TTC549 (cell line): ENCODE results near the gene AIG1.
"Not testable (repeated sequence)": the region's sequence is repeated elsewhere in the genome, so short reads cannot be mapped to it uniquely, and the experiment has no call there.

ENCODE experiments used
- FAIRE-seq: peaks from 2 replicates; lab custom pipeline; 2012; peaks lifted over from hg19 to GRCh38; lab: Jason Lieb, UNC

AIG1 gene

GRCh38 chr6:143236151-143236798, 175.6 kb downstream of the AIG1 start:
- FAIRE-seq = no peak

- FAIRE-seq = no peak
Measured at GRCh38 chr6:143238306-143238705, 177.6 kb downstream of the AIG1 start.

- no peak for FAIRE-seq
Measured at GRCh38 chr6:143241111-143241510, 180.4 kb downstream of the AIG1 start.

GRCh38 chr6:143241911-143242310, 181.2 kb downstream of the AIG1 start:
- FAIRE-seq = no peak

- FAIRE-seq = no peak
Measured at GRCh38 chr6:143243786-143244185, 183.1 kb downstream of the AIG1 start.

- no peak for FAIRE-seq
Measured at GRCh38 chr6:143245656-143246055, 185.0 kb downstream of the AIG1 start.

- FAIRE-seq = not testable (repeated sequence)
Measured at GRCh38 chr6:143246166-143246775, 185.6 kb downstream of the AIG1 start.

GRCh38 chr6:143247586-143247985, 186.9 kb downstream of the AIG1 start:
- FAIRE-seq = no peak

GRCh38 chr6:143248359-143248758, 187.7 kb downstream of the AIG1 start:
- no peak for FAIRE-seq

- FAIRE-seq = no peak
Measured at GRCh38 chr6:143251288-143251687, 190.6 kb downstream of the AIG1 start.

- FAIRE-seq = no peak
Measured at GRCh38 chr6:143252961-143253360, 192.3 kb downstream of the AIG1 start.

GRCh38 chr6:143253586-143253985, 192.9 kb downstream of the AIG1 start:
- no peak for FAIRE-seq

- no peak for FAIRE-seq
Measured at GRCh38 chr6:143258945-143259344, 198.3 kb downstream of the AIG1 start.

GRCh38 chr6:143260857-143261256, 200.2 kb downstream of the AIG1 start:
- FAIRE-seq = no peak

GRCh38 chr6:143261899-143262436, 201.3 kb downstream of the AIG1 start:
- FAIRE-seq = no peak

- FAIRE-seq = no peak
Measured at GRCh38 chr6:143262859-143263258, 202.2 kb downstream of the AIG1 start.

GRCh38 chr6:143264379-143264778, 203.7 kb downstream of the AIG1 start:
- no peak for FAIRE-seq

GRCh38 chr6:143264986-143265764, 204.5 kb downstream of the AIG1 start:
- no peak for FAIRE-seq

GRCh38 chr6:143267760-143268159, 207.1 kb downstream of the AIG1 start:
- FAIRE-seq = no peak

GRCh38 chr6:143268439-143268838, 207.8 kb downstream of the AIG1 start:
- no peak for FAIRE-seq

GRCh38 chr6:143270026-143270425, 209.3 kb downstream of the AIG1 start:
- FAIRE-seq = no peak

GRCh38 chr6:143271024-143271423, 210.3 kb downstream of the AIG1 start:
- FAIRE-seq = no peak

- no peak for FAIRE-seq
Measured at GRCh38 chr6:143276436-143276835, 215.7 kb downstream of the AIG1 start.
